HepG2 (cell line): ENCODE results near the gene LRP1B. TPM values are rescaled to one million over a fixed set of nuclear protein-coding genes. Genes with fewer than 3 reads are reported as not detected.

Experiments used
- ATAC-seq: fragments of 200-7000 bp; cut with Tn5 transposase; 3 replicates; pipeline ENCODE4 v1.9.1; 2020; ENCODE audit warnings: mild to moderate bottlenecking, moderate library complexity
- BruUV-seq: library from RNA; stranded (reverse); fragments of 400-500 nt; replicated peaks from 2 replicates; lab custom pipeline; 2021; lab: Mats Ljungman, UMichigan
- CTCF ChIA-PET: fragments of 300-600 bp; formaldehyde crosslinking; extraction: SDS; loops from one replicate; lab custom pipeline; 2021; ENCODE audit warnings: low total read pairs, inconsistent platforms, low intra/inter-chr PET ratio; lab: Yijun Ruan, JAX
- POLR2A ChIA-PET: fragments of 350-600 bp; sonication (Branson Sonifier 250); formaldehyde crosslinking; loops from one replicate; lab custom pipeline; 2020; ENCODE audit warnings: antibody characterized with exemption, inconsistent platforms; lab: Yijun Ruan, JAX
- DNase-seq: peaks from one replicate; pipeline ENCODE4 v3.0.0-alpha.2; 2015; ENCODE audit warnings: low spot score
- FAIRE-seq: peaks from 3 replicates; lab custom pipeline; 2011; peaks lifted over from hg19 to GRCh38; lab: Jason Lieb, UNC
- H2AFZ ChIP-seq: one replicate; pipeline ENCODE4 v1.6.1; 2011; ENCODE audit warnings: low read length, inconsistent platforms
- H3K27ac ChIP-seq: fragments of 300-600 bp; 3 replicates; pipeline ENCODE4 v1.8.0; 2011; ENCODE audit warnings: mixed run types, mild to moderate bottlenecking, mixed read lengths, low read length, inconsistent platforms; ENCODE audit not compliant: insufficient read depth; ENCODE audit errors: extremely low read length
- H3K27me3 ChIP-seq, 2 experiments: fragments of 200-600 bp in 1 of 2; 2 replicates in 1 of 2; 3 replicates in 1 of 2; pipeline versions ENCODE4 v1.6.0 to v1.8.0; 2011; ENCODE audit warnings: low read length in 2 of 2, mild to moderate bottlenecking in 2 of 2, moderate library complexity in 2 of 2, inconsistent platforms in 1 of 2; ENCODE audit not compliant: insufficient read depth in 2 of 2, control insufficient read depth in 1 of 2
- H3K36me3 ChIP-seq, 2 experiments: fragments of 200-600 bp in 1 of 2; replicated peaks in 1 of 2; 2 replicates in 1 of 2; 3 replicates in 1 of 2; pipeline versions ENCODE4 v1.5.1 to v1.8.0; 2011; ENCODE audit warnings: low read length in 2 of 2, inconsistent platforms in 1 of 2; ENCODE audit not compliant: insufficient read depth in 2 of 2, control insufficient read depth in 1 of 2
- H3K4me1 ChIP-seq: 2 replicates; pipeline ENCODE4 v1.5.1; 2012; ENCODE audit warnings: low read length, inconsistent platforms; ENCODE audit not compliant: insufficient read depth
- H3K4me2 ChIP-seq: 2 replicates; pipeline ENCODE4 v1.6.0; 2011; ENCODE audit warnings: low read depth, low read length, inconsistent platforms
- H3K4me3 ChIP-seq, 3 experiments: fragments of 200-600 bp in 1 of 3; sonication (generic), shearing (Covaris generic) in 1 of 3; replicated peaks in 1 of 3; 2 replicates each; pipeline ENCODE4 v1.5.1; 2011 to 2016; ENCODE audit warnings: low read length in 3 of 3, inconsistent platforms in 2 of 3, low read depth in 2 of 3, mild to moderate bottlenecking in 2 of 3, control low read depth in 1 of 3, mixed read lengths in 1 of 3; ENCODE audit not compliant: insufficient read depth in 1 of 3
- H3K79me2 ChIP-seq: one replicate; pipeline ENCODE4 v1.6.1; 2011; ENCODE audit warnings: low read length, inconsistent platforms; ENCODE audit not compliant: insufficient read depth
- H3K9ac ChIP-seq: 2 replicates; pipeline ENCODE4 v1.6.0; 2011; ENCODE audit warnings: mild to moderate bottlenecking, low read depth, low read length, inconsistent platforms; ENCODE audit not compliant: insufficient read depth
- H3K9me3 ChIP-seq: 2 replicates; pipeline ENCODE4 v1.5.1; 2012; ENCODE audit warnings: mild to moderate bottlenecking, low read length
- H4K20me1 ChIP-seq: 2 replicates; pipeline ENCODE4 v1.6.0; 2011; ENCODE audit warnings: inconsistent platforms, mild to moderate bottlenecking, low read length, moderate library complexity; ENCODE audit not compliant: insufficient read depth
- BCL3 ChIP-seq: sonication (generic); formaldehyde crosslinking; IDR thresholded peaks from 2 replicates; pipeline ENCODE4 v1.5.1; 2020; ENCODE audit warnings: mild to moderate bottlenecking, missing genetic modification reagents, moderate library complexity
- CEBPG ChIP-seq: IDR thresholded peaks from 2 replicates; pipeline ENCODE4 v1.6.1; 2016
- NFYB ChIP-seq: sonication (generic); formaldehyde crosslinking; IDR thresholded peaks from 2 replicates; pipeline ENCODE4 v1.4.0; 2020; ENCODE audit warnings: missing genetic modification reagents
- PHF8 ChIP-seq: sonication (generic); formaldehyde crosslinking; IDR thresholded peaks from 2 replicates; pipeline ENCODE4 v1.5.0; 2020; ENCODE audit warnings: missing genetic modification reagents
- REXO4 ChIP-seq: sonication (generic); formaldehyde crosslinking; IDR thresholded peaks from 2 replicates; pipeline ENCODE4 v1.8.0; 2022; ENCODE audit warnings: missing genetic modification reagents, mild to moderate bottlenecking, borderline replicate concordance
- TBL1XR1 ChIP-seq: fragments of 150-350 bp; IDR thresholded peaks from 2 replicates; pipeline ENCODE4 v1.6.1; 2014; ENCODE audit warnings: borderline replicate concordance, low read length; ENCODE audit not compliant: partially characterized antibody
- ZEB1 ChIP-seq: IDR thresholded peaks from 2 replicates; pipeline ENCODE4 v1.6.1; 2012; ENCODE audit warnings: mild to moderate bottlenecking, low read depth, inconsistent platforms; ENCODE audit not compliant: insufficient replicate concordance
- ZNF24 ChIP-seq: fragments of 450-650 bp; IDR thresholded peaks from 2 replicates; pipeline ENCODE4 v1.6.1; 2017; ENCODE audit warnings: antibody characterized with exemption, mild to moderate bottlenecking
- ZNF484 ChIP-seq: sonication (generic); formaldehyde crosslinking; IDR thresholded peaks from 2 replicates; pipeline ENCODE4 v1.5.1; 2020; ENCODE audit warnings: mild to moderate bottlenecking, low read depth, missing genetic modification reagents, borderline replicate concordance
- ZNF530 ChIP-seq: sonication (generic); formaldehyde crosslinking; IDR thresholded peaks from 2 replicates; pipeline ENCODE4 v1.5.0; 2020; ENCODE audit warnings: low read depth, mild to moderate bottlenecking, missing genetic modification reagents
- ZNF556 ChIP-seq: sonication (generic); formaldehyde crosslinking; IDR thresholded peaks from 2 replicates; pipeline ENCODE4 v1.4.0; 2020; ENCODE audit warnings: mild to moderate bottlenecking, missing genetic modification reagents, borderline replicate concordance
- ZNF883 ChIP-seq: sonication (generic); formaldehyde crosslinking; IDR thresholded peaks from 2 replicates; pipeline ENCODE4 v1.5.1; 2020; ENCODE audit warnings: mild to moderate bottlenecking, missing genetic modification reagents; ENCODE audit errors: not compliant biosample characterization
- ZSCAN31 ChIP-seq: sonication (generic); formaldehyde crosslinking; IDR thresholded peaks from 2 replicates; pipeline ENCODE4 v1.5.0; 2020; ENCODE audit warnings: low read depth, mild to moderate bottlenecking, missing genetic modification reagents
- WGBS: methylation state at CpG from one replicate; pipeline ENCODE4 v1.1.6; 2017; ENCODE audit warnings: low lambda C conversion rate; 5-methylcytosine and 5-hydroxymethylcytosine counted together
- in situ Hi-C: cut with HindIII; loops from 2 replicates; pipeline ENCODE4 v1.10.0; 2017; ENCODE audit warnings: low pct_unique_long_range_greater_than_20kb; ENCODE audit not compliant: extremely low pct_ligation_motif_present
- intact Hi-C: fragments of 100-400 bp; cut with micrococcal nuclease; formaldehyde crosslinking; loops from one replicate; pipeline ENCODE4 v1.10.0; 2022; ENCODE audit not compliant: unreplicated experiment
- polyA plus RNA-seq, 8 experiments: library from polyadenylated mRNA; depleted of rRNA in 3 of 8; stranded (reverse) in 7 of 8; unstranded in 1 of 8; fragments of >200 nt; fragmentation: Illumina TruSeq in 4 of 8; extraction: Trizol in 4 of 8; gene quantifications; 2 replicates each; pipeline versions ENCODE4 v1.2.1 to v1.2.3, GENCODE V29; 2011 to 2016; ENCODE audit warnings: low read depth in 4 of 8, missing spikeins in 1 of 8, mixed read lengths in 1 of 8; ENCODE audit not compliant: insufficient read depth in 1 of 8
- total RNA-seq, 5 experiments: library from RNA; depleted of rRNA; stranded (reverse); fragments of >200 nt; fragmentation: Illumina TruSeq; extraction: Trizol; gene quantifications; 2 replicates each; pipeline ENCODE4 v1.2.3, GENCODE V29; 2016; ENCODE audit warnings: low read depth in 1 of 5

Gene LRP1B
- total and polyA plus RNA-seq, 2 of the 13 experiments (the other 11 are each of a cell fraction or from before 2014, with no cell fraction given) = 0.04 TPM; not detected in 1

DNA sequence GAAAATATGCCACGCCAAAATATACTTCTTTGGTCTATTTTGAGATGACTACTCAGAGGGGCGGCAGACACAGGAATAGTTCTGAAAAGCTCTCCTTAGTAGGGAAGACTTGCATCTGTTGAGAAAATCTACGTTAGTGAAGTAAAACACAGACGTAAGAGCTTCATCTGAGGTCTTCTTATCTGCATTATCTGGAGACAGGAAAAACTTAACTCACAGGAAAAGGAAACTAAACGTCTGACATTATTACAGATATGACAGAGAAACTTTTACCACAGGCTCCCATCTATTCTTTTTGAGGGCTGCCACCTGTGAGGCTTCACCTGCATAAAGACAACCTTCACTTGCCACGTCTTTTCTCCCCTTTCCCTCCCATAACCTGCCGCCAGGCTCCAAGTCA, 1295.7 kb downstream of the LRP1B start:
- Histone ChIP-seq H3K4me2 (no peak overlapping the region), H3K36me3 (no peaks in the 10 kb centered on the region), H3K79me2 (no peaks in the 10 kb centered on the region), H4K20me1 (no peaks in the 10 kb centered on the region), H3K9ac (no peak overlapping the region), H3K27me3 (no peaks in the 10 kb centered on the region), H3K4me1 (no peaks in the 10 kb centered on the region)
- 13% methylated on average over 7 of the region's 7 CpGs for WGBS
- DNase-seq = no peak
- in situ Hi-C loops = no loop called here
- TF ChIP-seq TBL1XR1 = no peak
- TF ChIP-seq ZNF484 (CRISPR knock-in tag) = no peak
- TF ChIP-seq ZNF556 (CRISPR knock-in tag) = no peak
- no peak for TF ChIP-seq ZNF883 (CRISPR knock-in tag)
- TF ChIP-seq ZNF24 = no peak
- no peak for TF ChIP-seq REXO4 (CRISPR knock-in tag)
- TF ChIP-seq ZEB1 = no peak
- TF ChIP-seq NFYB (CRISPR knock-in tag) = no peak
- no peak for TF ChIP-seq CEBPG (CRISPR knock-in tag)
- no peak for TF ChIP-seq BCL3 (CRISPR knock-in tag)
- TF ChIP-seq ZSCAN31 (CRISPR knock-in tag) = no peak
- TF ChIP-seq PHF8 (CRISPR knock-in tag) = no peak
- TF ChIP-seq ZNF530 (CRISPR knock-in tag) = no peak
- TF ChIP-seq, all 625 proteins: peak for 0
- Histone ChIP-seq H3K27ac (no peak overlapping the region), H3K4me3 (no peak overlapping the region), H3K9me3 (0 out of 2 replicates have a peak, but pooled peaks cover 6% of the 10 kb centered on the region), H2AFZ (no peak overlapping the region)
- intact Hi-C loops = no loop called here
- CTCF ChIA-PET = no interaction called here
- POLR2A ChIA-PET = no interaction called here
- BruUV-seq = no TSS peak
- no peak for ATAC-seq
- no peak for FAIRE-seq
